GM18858 (cell line): ENCODE measurements around the gene STAP2.

Source experiments
- ATAC-seq: cut with Tn5 transposase; IDR thresholded peaks from one replicate; pipeline ENCODE4 v1.9.1; 2021; ENCODE audit not compliant: unreplicated experiment

Gene STAP2

DNA sequence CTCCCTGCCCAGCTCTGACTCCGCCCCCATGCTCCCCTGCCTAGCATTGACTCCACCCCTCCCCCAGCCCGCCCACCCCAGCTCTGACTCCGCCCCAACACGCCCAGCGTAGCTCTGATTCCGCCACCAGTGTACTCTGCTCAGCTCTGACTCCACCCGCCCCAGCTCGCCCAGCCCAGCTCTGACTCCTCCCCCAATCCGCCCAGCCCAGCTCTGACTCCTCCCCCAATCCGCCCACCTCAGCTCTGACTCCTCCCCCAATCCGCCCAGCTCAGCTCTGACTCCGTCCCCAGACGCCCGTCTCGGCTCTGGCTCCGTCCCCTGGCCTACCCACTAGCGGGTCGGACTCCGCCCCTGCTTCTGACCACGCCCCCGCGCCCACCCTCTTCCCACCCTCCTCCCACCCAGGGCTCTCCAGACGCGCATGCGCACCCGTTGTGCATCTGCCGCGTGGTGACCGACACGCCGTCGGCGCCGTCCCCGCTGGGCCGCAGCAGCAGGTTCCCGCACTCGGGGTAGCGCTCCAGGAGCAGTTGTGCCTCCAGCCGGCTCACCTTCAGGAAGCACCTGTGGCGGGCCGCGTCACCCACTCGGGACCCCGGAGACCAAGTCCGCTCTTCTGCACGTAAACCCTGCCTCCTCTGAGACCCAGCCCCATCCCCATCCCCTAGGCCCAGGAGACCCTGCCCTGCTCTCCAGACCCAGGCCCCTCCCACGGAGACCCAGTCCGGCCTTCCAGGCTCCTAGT is 10.2 kb downstream of the STAP2 start:
- peak; percentile 46 for ATAC-seq

DNA sequence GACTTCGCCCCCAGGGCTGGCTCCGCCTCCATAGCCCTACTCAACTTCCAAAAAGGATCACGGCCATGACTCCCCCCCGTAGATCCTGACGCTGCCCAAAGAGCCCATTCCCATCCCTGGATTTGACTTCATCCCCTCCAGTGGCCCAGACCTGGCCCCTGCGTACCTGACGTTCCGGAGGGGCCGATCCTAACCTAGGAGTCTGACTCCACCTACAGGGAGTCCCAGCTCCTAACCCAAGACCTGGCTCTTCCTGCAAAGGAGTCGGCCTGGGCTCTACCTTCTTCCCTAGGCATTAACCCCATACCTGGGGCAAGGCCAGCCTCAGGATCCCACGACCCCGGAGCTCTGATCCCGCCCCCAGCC is 10.8 kb downstream of the STAP2 start:
- peak; percentile 4 for ATAC-seq

GRCh38 chr19:4327252-4327876 is 11.3 kb downstream of the STAP2 start:
- ATAC-seq: no peak

DNA sequence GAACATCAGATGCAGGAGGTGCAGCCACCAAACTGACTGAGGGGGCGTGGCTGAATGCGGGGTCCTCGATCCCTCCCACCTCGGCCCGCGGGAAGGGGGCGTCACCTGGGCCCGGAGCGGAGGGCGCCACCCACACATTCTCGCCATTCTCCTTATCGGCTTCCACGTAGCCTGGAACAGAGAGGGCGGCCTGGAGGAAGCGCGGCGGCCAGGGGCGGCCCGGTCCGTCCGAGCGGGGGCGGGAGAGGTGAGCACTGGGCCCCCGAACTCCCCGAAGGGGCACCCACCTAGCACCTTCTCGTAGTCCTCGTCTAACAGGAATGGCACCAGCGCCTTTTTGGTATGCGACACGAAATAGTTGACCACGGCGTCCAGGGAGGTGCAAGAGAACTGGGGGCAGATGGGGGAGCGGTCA is 11.8 kb downstream of the STAP2 start:
- ATAC-seq: no peak

GRCh38 chr19:4326215-4326836 is 12.3 kb downstream of the STAP2 start:
- ATAC-seq: no peak

DNA sequence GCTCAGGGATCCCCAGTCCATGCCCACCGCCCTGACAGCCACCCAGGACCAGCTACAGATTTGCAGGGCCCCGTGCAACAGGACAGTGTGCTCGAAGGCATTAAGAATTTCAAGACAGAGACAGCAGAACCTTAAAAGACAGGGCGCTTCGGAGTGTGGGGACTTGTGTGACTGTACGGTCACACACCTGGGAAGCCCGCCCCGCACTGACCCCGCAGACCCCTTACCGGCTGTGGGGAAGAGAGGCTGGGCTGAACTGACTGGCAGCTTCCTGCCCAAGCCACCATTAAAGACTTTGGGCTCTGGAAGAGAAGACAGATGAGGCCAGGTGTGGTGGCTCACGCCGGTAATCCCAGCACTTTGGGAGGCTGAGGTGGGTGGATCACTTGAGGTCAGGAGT is 14.4 kb downstream of the STAP2 start:
- ATAC-seq: no peak

DNA sequence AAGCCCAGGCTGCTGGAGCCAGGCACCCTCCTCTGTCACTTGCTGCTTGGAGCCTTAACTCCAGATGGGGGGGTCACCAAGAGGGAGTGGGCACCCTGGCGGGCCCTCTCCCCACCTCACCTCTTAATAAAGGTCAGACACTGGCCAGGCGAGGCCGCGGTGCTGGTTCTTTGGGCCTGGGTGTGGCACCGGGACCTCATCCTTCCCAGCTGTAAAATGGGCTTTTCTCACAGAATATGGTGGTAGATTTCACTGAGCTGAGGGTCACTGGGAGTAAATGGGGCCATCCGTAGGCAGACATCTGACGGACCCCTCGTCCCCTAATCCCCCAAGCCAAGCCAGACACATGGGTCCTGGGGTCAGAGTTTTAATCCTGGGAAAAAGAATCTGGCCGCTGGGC is 14.9 kb downstream of the STAP2 start:
- no peak for ATAC-seq

- ATAC-seq: no peak
Observed at GRCh38 chr19:4322942-4323665, 15.5 kb downstream of the STAP2 start.

DNA sequence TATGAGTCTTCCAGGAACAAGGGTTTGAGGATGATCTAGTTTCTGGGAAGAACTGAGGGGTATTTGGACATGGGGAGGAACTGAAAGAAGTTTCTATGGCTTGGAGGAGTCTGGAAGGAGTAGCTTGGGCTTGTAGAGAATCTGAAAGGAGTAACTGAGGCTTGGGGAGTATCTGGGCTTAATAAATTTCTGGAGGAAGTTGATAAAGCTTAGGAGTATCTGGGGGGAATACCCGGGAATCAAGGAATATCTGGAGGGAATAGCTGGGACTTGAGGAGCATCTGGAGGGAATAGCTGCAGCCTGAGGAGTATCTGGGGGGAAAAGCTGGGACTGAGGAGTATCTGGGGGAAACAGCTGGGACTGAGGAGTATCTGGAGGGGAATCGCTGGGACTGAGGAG is 18.2 kb downstream of the STAP2 start:
- ATAC-seq: no peak

- no peak for ATAC-seq
Observed at GRCh38 chr19:4319067-4319718, 19.4 kb downstream of the STAP2 start.

- no peak for ATAC-seq
Observed at GRCh38 chr19:4318460-4318859, 20.2 kb downstream of the STAP2 start.

DNA sequence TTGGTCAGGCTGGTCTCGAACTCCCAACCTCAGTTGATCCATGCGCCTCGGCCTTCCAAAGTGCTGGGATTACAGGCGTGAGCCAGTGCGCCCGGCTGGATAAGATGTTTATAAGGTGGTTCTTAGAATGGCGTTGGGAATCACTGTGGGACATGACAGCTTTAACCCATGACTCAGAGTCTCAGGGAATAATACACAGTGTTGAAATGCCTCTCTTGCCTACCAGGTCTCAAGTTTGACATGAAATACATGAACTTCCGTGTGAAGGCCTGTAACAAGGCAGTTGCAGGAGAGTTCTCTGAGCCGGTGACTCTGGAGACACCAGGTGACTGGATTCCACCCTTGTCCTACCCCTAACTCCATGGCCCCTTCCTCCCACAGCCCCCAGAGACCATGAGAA is 21.7 kb downstream of the STAP2 start:
- ATAC-seq: no peak

- no peak for ATAC-seq
Observed at GRCh38 chr19:4313847-4314490, 24.7 kb downstream of the STAP2 start.

GRCh38 chr19:4310247-4311121 is 28.1 kb downstream of the STAP2 start:
- no peak for ATAC-seq

GRCh38 chr19:4305659-4306058 is 33.0 kb downstream of the STAP2 start:
- no peak for ATAC-seq

DNA sequence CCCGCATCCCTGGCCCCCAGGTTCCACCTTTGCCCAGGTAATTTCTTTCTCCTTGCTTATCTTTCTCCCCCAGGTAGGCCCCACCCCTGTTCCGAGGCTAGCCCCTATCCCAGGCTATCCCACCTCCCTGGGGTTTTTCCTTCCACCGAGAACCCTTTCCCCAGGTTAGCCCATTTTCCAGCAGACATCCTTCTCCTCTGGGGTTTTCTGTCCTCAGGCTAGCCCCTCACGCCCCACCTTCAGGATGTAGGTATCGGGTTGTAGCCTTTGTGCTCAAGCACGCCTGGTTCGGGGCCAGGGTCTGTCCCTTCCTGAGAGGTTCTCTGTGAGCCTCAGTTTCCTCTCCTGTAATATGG is 33.4 kb downstream of the STAP2 start:
- no peak for ATAC-seq

GRCh38 chr19:4304538-4305256 is 33.9 kb downstream of the STAP2 start, which contains the start of gene FSD1:
Gene FSD1 (plus strand): TSS chr19:4304598. CDS start chr19:4304747, 149 bp downstream.
- ATAC-seq: no peak

DNA sequence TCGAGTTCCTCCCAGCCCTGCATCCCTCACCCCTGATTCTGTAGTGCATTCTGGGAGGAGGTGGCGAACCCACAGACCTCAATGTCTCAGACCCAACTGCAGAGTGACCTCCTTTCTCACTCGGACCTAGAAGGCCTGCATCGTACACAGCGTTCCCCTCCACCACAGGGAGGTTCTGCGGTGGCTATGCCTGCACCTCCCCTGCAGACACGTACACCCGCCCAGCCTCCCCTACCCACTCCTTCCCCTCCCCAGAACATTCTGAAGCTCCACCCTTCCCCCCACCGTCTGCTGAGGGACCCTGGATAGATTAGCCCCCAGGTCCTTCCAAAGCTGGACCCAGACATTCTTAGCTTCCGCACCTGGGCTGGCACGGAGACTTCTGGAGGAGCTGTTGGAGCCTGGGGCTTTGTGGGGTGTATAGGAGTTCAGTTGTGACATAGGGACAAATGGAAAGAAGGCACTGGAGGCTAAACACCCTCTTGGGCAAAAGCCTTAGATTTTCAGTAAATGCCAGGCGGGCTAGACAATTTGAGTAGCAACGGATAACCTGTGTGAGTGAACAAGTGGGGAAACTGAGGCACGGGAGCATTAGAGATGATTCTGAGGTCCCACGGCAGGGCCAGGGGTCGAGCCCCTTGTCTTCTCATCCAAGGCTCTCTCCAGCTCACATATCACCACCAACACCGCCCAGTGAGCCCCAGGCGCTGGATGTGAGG is 34.6 kb downstream of the STAP2 start:
- ATAC-seq: no peak
